ENCODE data around the gene PIGBOS1.
"Not testable (repeated sequence)": the region's sequence is repeated elsewhere in the genome, so short reads cannot be mapped to it uniquely, and the experiment has no call there.

The PIGBOS1 gene

GRCh38 chr15:55290528-55291057 lies 28.3 kb downstream of the PIGBOS1 start:
- DNase-seq = peak; percentile 57 to 83 (median 74)

DNA sequence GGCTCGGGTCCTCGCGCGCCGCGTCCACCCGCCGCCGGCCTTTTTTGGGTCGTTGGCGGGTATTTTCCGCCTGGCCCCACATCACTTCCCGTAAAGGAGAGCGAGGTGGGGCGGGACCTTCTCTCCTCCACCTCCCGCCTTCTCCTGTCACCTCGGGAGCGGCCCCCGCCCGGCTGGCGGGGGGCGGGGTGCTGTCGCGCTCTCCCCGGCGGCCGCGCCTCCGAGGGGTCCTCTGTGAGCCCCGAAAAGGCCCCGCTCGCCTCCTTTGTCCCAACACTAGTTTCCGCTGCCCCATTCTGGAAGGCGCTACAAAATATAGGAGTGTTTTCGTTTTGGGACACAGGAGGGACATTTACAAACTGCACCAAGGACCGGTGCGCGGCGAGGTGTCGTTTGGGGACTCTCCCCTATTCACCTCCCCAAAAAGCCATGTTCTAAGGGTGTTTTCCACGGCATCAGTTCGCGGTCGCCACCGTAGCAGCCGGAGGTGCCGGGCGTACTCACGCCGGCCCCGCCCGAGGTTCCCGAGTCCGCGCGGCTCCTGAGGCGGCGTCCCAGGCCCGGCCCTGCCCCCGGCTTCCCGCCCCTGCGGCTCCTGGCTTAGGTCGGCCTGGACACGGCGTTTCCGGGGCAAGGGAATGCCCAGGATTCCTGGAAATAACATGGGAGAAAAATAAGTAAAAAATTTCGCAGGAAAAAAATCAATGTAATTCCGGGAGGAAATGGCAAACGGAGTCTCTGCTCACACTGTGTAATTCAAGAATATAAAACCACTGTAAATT lies 29.0 kb downstream of the PIGBOS1 start, which contains the start of gene RAB27A:
RAB27A (minus strand) TSS at position 68 of the 782 bp plus-strand sequence. CDS start 54,879 bp downstream, outside the sequence.
- peak; percentile 38 to 69 (median 62) for DNase-seq

DNA sequence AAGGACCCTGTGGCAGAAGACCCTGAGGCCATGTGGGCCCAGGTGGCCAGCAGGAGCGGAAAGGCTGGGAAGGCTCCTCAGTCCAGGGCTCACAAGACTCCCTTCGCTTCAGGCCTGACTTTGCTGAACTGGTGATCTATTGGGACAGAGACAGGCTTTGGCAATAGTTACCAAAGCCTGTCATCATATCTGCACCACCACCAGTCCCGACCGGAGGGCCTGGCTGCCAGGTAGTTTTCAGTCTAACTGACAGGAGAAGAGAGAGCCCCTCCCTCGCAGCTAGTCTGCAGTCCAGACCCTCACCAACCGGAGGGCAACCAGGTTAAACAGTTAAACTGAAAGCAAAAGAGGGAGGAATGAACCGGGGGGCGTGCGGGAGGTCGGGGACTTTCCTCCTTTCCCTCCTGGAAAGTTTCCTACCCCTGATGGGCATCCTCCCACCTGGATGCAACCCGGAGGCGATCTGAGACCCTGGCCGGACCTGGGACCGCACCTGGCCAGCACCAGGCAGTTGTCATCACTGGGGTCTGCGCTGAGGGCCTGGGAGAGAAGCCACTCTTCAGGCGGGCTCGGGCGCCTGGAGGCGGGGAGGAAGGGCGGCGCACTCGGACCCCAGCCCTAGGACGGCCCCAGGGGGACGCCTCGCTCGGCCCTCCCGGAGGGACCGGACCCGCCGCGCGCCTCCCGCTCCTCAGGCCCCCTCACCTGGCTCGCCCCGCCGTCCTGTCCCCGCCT lies 29.7 kb downstream of the PIGBOS1 start:
- DNase-seq = peak in 4 of 6 experiments; percentile 5 to 37 (median 14)

DNA sequence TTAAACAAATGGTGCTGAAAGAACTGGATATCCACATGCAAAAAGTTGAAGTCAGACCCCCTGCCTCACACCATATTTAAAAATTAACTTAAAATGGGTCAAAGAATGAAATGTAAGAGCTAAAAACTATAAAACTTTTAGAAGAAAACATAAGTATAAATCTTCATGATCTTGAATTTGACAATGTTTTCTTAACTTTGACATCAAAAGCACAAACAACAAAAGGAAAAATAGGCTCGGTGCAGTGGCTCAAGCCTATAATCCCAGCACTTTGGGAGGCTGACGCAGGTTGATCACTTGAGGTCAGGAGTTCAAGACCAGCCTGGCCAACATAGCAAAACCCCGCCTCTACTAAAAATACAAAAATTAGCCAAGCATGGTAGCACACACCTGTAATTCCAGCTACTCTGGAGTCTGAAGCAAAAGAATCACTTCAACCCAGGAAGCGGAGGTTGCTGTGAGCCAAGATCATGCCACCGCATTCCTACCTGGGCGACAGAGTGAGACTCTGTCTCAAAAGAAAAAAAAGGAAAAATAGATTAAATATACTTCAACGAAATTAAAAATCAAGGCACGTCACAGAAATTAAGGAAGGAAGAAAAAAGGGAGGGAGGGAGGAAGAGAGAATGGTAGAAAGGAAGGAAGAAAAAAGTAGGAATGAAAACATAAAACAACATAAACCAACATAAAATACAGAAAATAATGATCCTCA lies 30.8 kb downstream of the PIGBOS1 start:
- DNase-seq = no peak

DNA sequence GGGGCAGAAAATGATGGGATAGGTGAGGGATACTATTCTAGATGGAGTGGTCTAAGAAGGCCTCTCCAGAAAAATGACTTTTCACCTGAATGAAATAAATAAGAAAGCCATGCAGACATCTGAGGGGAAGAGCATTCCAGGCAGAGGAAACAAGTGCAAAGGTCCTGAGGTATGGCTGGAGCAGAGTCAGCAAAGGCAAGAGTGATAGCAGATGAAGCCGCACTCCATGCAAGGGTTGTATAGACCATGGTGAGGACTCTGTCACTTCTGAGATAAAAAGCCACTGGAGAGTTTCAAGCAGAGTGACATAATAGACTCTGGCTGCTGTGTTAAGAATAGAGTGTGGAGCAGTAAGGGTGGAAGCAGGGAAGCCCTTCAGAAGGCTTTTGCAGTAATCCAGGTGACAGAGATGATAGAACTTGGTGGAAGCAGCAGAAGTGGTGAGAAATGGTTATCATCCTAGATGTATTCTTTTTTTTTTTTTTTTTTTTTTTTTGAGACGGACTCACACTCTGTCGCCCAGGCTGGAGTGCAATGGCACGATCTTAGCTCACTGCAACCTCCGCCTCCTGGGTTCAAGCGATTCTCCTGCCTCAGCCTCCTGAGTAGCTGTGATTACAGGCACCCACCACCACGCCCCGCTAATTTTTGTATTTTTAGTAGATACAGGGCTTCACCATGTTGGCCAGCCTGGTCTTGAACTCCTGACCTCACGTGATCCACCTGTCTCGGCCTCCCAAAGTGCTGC lies 32.3 kb downstream of the PIGBOS1 start:
- not testable (repeated sequence) for DNase-seq

DNA sequence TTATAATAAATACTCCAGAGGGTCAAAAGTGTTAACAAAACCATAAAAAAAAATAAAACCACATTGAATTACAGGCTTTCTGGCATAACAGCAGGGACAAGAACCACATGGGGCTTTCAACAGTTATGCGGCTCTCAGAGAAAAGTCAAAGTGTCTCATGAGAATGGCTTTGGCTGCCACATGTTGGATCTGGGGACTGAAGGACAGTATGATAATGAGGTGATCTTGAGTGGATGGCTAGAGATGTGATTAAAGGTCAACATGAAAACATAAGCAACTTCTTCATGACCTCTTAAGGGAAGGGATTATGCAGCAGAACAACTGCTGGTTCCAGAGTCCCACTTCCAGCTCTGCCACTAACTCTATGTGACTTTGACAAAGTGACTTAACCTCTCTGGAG lies 34.5 kb downstream of the PIGBOS1 start:
- no peak for DNase-seq

DNA sequence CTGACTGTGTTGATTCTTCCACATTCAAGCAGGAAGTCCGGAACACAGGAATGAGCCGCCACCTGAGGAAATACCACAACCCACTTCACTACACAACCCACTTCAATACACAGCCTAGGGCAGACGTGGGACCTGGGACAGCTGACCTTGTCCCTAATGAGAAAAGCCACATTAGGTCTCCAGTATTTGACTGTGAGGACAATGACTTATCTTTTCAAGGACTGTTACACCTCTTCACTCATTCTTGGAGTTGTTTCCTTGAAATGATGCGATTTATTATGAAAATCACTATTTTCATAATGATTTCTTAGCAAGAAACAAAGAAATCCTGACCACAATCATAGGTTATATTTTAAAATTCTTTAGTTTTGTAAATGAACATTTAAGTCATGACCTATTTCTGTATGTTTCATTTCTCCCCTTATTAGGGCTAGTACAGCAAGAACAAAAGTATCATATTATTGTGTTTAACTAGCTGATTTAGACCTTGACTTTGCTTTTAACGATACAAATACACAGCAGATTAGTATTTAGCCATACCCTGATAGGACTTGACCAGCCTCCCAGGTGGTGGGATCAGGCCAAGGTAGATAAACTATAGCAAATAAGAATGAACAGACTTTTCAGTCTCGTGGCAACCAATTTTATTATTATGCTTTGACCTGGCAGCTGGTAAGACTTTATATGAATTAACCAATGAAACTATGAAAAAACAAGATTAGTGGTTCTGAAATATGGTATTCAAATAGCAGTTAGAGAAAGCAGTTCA lies 35.4 kb downstream of the PIGBOS1 start:
- no peak for DNase-seq

DNA sequence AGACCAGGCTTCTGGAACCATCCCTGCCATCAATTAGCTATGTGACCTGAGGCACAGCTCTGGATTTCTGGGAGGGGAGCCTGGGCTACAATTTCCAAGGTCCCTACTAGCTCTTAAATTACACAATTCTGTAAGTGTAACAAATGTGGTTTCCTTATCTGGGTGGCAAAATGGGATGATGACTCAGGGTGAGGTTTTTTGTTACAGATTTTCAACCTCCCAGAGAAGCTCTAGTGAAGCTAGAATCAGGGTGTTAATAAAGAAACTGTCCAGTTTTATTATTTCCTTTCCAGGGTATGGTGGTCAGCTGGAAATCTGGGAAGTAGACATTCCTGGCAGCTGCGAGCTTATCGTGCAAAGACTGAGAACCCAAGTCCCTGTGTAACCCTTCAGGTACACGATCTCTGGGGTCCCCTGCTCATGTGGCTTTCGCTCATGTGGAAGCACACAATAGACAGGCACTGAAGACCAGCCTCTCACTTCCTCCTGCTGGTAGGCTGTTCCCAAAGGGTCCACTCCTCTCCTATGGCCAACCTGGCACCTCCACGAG lies 36.6 kb downstream of the PIGBOS1 start:
- DNase-seq = no peak

DNA sequence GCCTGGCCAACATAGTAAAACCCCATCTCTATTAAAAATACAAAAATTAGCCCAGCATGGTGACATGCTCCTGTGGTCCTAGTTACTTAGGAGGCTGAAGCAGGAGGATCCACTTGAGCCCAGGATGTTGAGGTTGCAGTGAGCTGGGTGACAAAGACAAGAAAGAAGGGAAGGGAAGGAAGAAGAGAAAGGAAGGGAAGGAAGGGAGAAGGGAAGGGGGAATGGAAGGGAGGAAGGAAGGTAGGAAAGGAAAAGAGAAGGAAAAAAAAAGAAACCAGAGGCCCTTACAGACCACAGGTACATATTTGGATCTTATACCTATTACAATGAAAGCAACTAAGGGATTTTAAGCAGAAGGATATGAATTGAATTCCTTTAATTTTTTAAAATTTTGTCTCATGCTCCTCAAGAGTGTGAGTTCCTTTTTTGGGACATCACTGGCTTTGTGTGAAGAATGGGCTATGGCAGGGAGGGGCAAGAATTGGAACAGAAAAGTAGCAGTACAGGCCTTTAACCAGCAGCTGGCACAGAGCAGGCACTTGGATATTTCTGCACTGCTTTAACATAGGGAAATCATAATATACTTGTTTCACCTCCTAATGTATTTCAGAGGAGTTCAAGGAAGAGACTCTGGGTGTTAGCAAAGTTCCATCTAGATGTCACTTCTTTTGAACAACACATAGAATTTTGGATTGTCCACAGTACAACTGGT lies 37.2 kb downstream of the PIGBOS1 start:
- DNase-seq = no peak

- not testable (repeated sequence) for DNase-seq
These were observed 38.3 kb downstream of the PIGBOS1 start for GRCh38 chr15:55280589-55280988.

GRCh38 chr15:55279746-55280351 lies 39.1 kb downstream of the PIGBOS1 start:
- DNase-seq = peak in 2 of 6 experiments; percentile 12 to 13

DNA sequence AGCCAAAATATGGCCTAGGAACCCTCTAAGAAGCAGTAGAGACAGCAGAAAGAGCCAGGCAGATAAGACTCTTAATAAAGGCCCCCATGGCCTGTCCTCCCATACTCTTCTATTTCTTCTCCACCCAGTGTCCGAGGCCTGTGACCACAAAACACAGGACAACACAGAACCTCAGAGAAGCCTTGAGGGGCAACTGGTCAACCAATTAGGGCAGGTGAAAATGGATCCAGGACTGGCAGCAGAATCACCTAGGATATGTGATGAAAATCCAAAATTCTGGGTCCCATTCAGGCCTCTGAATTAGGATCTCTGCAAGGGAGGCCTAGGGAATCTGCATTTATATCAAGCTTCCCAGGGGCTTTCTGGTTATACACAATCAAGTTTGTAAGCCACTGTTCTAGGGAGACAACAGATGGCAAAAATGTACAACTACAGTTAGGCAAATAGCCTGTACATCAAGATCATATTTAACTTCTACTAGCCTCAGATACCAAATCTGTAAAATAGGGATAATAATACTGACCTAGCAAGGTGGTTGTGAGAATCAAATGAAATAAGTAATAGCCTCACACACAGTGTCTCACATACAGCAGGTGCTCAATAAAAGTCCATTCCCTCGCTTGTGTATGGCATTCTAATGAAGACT lies 39.7 kb downstream of the PIGBOS1 start:
- no peak for DNase-seq

GRCh38 chr15:55277715-55278114 lies 41.2 kb downstream of the PIGBOS1 start:
- no peak for DNase-seq

GRCh38 chr15:55277116-55277564 lies 41.8 kb downstream of the PIGBOS1 start:
- DNase-seq = peak in 3 of 6 experiments; percentile 2 to 35 (median 9)

GRCh38 chr15:55276324-55276723 lies 42.6 kb downstream of the PIGBOS1 start:
- DNase-seq = no peak

GRCh38 chr15:55270291-55270690 lies 48.6 kb downstream of the PIGBOS1 start:
- DNase-seq = no peak

- DNase-seq = no peak
These were observed 50.7 kb downstream of the PIGBOS1 start for GRCh38 chr15:55268176-55268695.

GRCh38 chr15:55267401-55268175 lies 51.3 kb downstream of the PIGBOS1 start:
- peak; percentile 10 to 73 (median 50) for DNase-seq
